GM19351 (cell line): ENCODE data around the gene ADAMTSL1.

ENCODE experiments used
- ATAC-seq: cut with Tn5 transposase; IDR thresholded peaks from one replicate; pipeline ENCODE4 v1.9.1; 2021; ENCODE audit warnings: mild to moderate bottlenecking, moderate library complexity; ENCODE audit not compliant: unreplicated experiment

Gene ADAMTSL1

DNA sequence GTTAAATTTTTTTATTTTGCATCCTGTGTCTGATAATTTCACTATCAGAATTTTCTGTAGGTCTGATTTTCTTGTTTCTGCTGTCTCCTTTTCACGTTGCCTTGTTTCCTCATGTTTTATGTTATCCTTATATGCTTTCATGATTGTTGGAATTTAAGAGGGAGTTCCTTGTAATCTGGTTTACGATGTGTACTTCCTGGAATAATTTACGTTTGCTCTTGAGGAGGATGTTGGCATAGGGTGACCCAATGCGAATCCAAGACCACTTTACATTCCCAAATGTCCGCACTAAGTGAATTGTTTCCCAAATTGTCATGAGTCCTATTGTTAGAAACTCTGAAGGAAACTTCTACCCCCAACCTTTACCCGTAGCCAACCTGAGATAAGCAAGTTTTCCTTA, 80.3 kb downstream of the ADAMTSL1 start:
- ATAC-seq = no peak

- no peak for ATAC-seq
Measured at GRCh38 chr9:18555105-18555883, 81.3 kb downstream of the ADAMTSL1 start.

DNA sequence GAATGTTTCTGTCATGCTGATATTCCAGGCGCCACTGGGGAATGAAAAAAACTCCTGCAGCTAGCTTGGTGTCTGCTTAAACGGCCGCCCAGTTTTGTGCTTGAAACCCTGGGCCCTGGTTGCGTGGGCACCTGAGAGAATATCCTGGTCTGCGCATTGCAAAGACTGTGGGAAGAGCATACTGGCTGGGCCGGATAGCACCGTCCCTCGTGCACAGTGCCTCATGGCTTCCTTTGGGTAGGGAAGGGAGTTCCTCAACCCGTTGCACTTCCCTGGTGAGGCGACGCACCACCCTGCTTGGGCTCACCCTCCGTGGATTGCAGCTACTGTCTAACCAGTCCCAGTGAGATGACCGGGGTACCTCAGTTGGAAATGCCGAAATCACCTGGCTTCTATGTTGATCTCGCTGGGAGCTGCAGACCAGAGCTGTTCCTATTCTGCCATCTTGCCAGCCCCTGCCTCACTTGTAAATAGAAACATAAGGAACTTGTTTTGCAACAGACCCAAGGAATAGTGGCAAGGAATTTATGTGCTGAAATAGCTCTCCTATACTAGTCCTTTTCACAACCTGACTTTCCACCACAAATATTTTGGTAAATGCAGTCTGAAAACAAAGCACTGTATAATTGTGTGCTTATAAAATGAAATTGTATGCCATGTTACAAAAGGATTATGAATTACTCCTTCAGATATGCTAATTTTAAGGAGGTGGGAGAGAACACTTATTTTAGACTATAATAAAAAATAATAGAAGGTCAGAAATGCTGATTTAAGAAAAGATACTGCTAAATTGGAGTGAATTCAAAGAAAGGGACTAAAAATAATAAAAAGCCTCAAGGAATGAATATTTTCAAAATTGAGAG, 90.3 kb downstream of the ADAMTSL1 start:
- ATAC-seq = no peak

GRCh38 chr9:18566121-18566520, 92.2 kb downstream of the ADAMTSL1 start:
- no peak for ATAC-seq

GRCh38 chr9:18568973-18569372, 95.0 kb downstream of the ADAMTSL1 start:
- no peak for ATAC-seq

DNA sequence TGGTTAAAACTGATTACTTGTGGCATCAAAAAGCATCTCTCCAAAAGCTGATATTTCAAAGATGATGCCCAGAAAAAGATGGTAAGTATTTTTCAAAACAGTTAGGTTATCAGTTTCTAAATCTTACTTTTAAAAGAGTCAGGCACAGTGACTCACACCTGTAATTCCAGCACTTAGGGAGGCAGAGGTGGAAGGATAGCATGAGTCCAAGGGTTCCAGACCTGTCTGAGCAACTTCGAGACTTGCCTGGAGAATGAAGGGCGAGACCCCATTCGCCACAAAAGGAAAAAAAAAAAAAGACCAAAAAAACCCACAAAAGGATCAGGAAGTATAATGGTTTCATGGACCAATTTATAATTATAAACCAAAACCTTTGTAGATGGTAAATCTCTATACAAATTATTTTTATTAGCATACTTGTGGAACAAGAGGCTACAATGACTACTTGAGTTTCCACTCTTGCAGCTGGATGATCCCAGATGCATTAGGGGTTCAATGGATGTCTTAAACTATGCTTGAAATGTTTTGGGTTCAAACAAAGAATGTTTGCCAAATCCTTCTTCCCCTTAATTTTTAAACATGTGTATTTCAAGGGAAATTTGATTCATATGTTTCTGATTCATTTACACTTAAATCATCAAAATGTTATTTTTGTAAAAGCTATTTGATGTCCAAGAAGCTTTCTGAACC, 96.1 kb downstream of the ADAMTSL1 start:
- ATAC-seq = no peak

- no peak for ATAC-seq
Measured at GRCh38 chr9:18573021-18573556, 99.1 kb downstream of the ADAMTSL1 start.

DNA sequence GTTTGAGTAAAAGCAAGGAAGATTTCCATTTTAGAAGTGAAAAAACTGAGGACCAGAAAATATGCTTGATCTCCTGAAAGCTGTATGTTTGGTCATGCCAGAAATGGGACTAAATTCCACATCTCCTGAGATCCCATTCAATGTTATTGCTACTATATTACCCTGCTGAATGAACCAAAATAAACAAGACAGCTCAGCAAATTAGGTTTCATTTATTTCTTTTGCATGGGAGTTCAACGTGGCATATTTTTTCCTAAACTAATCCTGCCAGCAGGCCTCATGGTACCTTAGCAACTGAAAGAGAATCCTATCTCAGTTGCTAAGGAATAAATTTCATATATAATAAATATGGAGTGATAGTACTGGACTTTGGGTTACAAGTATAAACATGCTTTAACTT, 101.7 kb downstream of the ADAMTSL1 start:
- no peak for ATAC-seq

DNA sequence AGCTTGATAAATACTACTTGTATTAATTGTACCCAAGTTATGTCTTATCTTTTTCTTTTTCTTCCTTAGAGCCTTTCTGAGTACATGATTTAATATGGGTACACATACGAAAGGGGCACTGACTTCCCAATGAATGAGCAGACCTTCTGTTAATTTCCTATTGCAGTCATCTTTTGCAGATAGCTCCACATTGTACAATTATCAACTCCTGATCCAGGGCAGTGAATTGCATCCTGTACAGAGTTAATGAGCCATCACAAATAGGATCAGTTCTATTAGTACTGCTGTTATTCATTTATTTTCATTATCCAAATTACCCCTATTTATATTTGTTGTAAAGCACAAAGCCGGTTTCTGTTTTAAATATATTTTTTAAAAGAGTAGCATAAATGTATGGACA, 105.6 kb downstream of the ADAMTSL1 start:
- ATAC-seq = no peak

- ATAC-seq = no peak
Measured at GRCh38 chr9:18580151-18580550, 106.2 kb downstream of the ADAMTSL1 start.

- no peak for ATAC-seq
Measured at GRCh38 chr9:18585996-18586395, 112.0 kb downstream of the ADAMTSL1 start.

- ATAC-seq = no peak
Measured at GRCh38 chr9:18588002-18588401, 114.0 kb downstream of the ADAMTSL1 start.

GRCh38 chr9:18591261-18591660, 117.3 kb downstream of the ADAMTSL1 start:
- no peak for ATAC-seq

DNA sequence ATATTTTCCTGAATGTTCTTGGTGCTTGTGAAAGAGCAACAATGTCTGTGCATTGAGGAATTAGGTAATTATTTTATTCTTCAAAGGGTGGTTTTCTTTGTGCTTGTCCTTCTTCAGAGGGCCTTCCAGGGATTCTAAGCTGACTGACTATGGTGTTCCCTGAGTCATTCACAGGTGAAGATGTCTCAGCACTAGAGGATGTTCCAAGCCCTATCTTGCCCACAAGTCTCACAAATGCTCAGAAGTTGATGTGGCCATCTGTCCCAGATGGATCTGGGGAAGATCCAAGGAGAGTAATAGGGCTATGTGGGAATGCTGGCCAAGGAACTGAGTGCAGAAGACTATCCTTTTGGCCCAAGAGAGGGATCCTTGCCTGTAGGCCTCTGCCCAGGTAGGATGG, 120.9 kb downstream of the ADAMTSL1 start:
- ATAC-seq = no peak

GRCh38 chr9:18595597-18595996, 121.6 kb downstream of the ADAMTSL1 start:
- ATAC-seq = no peak

GRCh38 chr9:18596920-18597319, 123.0 kb downstream of the ADAMTSL1 start:
- no peak for ATAC-seq

GRCh38 chr9:18598969-18599368, 125.0 kb downstream of the ADAMTSL1 start:
- ATAC-seq = no peak

DNA sequence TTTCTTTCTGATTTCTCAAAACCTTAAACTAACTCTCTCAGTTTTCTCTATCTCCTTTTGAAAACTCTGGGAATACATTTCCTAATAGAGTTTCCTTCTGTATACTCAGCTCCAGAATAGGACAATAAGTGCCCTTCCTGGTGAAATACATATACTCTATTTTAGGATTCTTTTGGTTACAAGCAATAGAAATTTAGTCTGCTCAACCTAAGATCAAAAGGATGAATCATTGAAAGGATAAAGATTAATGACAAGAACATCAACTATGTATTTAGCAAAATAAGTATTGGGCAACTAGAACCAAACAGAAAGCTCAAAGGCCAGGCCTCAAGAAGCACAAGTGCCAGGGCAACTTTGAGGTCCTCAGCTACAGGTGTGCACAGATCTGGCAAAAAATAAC, 127.1 kb downstream of the ADAMTSL1 start:
- ATAC-seq = no peak

DNA sequence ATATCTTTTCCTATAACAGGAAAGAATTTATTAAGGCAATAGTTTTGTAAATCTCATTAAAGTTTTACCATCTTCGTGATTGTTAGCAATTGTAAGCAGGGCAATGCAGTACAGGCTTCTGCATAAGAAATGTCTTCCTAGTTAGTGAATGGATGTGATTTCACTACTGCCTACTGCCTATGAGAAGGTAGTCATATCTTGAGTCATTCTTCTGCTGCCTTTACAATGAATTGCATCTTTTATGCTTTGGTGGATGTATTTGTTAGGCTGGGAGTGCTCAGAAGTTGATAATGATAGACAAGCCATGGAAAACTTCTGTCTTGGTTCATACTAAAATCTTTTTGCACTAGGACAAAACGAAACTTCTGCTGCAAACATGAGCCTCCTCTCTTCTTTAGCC, 128.0 kb downstream of the ADAMTSL1 start:
- ATAC-seq = no peak

GRCh38 chr9:18604767-18605730, 131.1 kb downstream of the ADAMTSL1 start:
- no peak for ATAC-seq
